Ishikawa (cell line): ENCODE measurements around the gene INHBC.

Experiments
- CEBPB ChIP-seq: IDR thresholded peaks from 2 replicates; pipeline ENCODE4 v1.6.1; 2012
- ZBTB7A ChIP-seq: IDR thresholded peaks from 2 replicates; pipeline ENCODE4 v1.6.1; 2012; ENCODE audit warnings: low read depth
- TF ChIP-seq, protein P1 (sequence below): IDR thresholded peaks from 2 replicates; pipeline ENCODE4 v1.6.1; 2012

DNA sequence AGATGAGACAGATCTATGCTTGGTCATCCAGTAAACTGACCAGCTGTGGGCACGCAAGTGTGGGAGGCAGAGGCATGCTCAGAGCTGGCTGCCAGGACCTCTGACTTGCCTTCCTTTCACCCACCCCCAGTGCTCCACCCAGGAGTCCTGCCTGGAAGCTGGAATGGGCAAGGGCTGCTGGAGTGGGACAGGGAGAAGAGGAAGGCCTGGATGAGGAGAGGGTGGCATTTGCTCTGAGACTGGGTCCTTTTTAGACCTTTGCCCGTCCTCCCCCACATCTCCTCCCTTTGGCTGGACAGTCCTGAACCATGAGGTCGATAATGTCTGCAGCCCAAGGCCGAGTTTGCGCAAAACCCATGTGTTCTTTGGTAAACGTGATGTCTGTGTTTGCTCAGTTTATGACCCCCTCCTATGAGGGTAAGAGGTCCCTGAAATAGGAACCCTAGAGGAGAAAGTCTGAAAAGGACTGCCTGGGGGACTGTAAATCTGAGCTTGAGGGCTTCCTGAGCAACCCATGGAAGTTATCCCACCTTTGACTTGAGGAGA is 16.7 kb downstream of the INHBC start:
- TF ChIP-seq, protein P1, sequence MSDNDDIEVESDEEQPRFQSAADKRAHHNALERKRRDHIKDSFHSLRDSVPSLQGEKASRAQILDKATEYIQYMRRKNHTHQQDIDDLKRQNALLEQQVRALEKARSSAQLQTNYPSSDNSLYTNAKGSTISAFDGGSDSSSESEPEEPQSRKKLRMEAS, result no peak
- TF ChIP-seq CEBPB, result no peak
- no peak for TF ChIP-seq ZBTB7A
